Glomerular visceral epithelial cell (primary cell): ENCODE measurements around the gene TLCD5.

Source experiments
- DNase-seq: peaks from one replicate; pipeline ENCODE4 v3.0.0-alpha.2; 2016; ENCODE audit errors: extremely low spot score

TLCD5 gene

DNA sequence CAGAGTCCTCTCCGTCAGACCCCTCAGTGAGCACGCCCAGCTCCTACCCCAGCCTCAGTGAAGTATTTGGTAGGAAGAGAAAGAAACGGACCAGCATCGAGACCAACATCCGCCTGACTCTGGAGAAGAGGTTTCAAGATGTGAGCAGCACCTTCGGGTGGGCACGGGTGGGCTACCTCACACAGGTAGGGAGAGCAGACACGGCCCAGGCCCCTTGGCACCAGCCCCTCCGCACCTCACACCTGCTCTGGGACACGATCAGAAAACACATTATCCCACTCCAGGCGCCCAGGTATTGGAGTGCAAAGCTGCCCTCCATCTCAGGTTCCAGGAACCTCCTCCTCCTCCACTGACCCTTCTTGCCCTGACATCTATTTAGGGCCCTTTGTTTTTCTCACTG lies 17.6 kb upstream of the TLCD5 start:
- DNase-seq = no peak

GRCh38 chr11:120308081-120308480 lies 17.0 kb upstream of the TLCD5 start:
- no peak for DNase-seq

- DNase-seq = no peak
These were observed 14.2 kb upstream of the TLCD5 start for GRCh38 chr11:120310870-120311269.

- DNase-seq = no peak
These were observed 10.2 kb upstream of the TLCD5 start for GRCh38 chr11:120314861-120315260.

- no peak for DNase-seq
These were observed 8.0 kb upstream of the TLCD5 start for GRCh38 chr11:120316880-120317688.

GRCh38 chr11:120317689-120318480 lies 7.2 kb upstream of the TLCD5 start:
- DNase-seq = no peak

DNA sequence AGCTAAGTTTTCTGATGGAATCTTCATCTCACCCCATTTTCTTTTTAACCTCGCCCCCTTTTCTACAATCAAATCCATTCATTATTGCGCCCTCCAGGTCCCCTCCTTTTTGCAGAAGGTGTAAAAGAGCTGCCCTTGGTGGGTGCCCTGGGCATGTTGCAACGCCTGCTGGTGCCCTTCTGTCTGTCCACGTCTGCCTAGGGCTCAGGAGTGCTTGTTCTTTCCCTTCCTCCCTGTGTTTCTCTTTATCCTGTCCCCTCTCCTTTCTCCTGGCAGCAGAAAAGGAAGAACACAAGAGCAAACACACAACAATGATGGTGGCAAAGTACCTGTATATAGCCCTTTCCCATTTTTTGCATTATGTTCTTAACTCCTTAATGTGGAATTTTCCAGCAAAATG lies 6.2 kb upstream of the TLCD5 start:
- no peak for DNase-seq

GRCh38 chr11:120326228-120326627 lies 1.1 kb downstream of the TLCD5 start:
- DNase-seq = peak; percentile 39

- DNase-seq = no peak
These were observed 1.8 kb downstream of the TLCD5 start for GRCh38 chr11:120326845-120327281.

DNA sequence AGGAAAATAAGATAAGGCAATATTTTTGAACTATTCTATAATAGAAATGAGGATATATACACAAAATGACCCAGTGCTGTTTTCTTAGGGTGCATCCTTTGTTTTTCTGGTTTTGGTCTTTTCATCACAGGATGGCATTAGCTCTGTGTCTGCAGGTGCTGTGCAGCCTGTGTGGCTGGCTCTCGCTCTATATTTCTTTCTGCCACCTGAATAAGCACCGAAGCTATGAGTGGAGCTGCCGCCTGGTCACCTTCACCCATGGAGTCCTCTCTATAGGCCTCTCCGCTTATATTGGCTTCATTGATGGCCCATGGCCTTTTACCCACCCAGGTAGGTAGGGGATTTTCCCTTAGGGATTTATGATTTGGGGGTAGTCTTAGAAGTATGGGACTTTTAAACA lies 2.2 kb downstream of the TLCD5 start:
- DNase-seq = no peak

DNA sequence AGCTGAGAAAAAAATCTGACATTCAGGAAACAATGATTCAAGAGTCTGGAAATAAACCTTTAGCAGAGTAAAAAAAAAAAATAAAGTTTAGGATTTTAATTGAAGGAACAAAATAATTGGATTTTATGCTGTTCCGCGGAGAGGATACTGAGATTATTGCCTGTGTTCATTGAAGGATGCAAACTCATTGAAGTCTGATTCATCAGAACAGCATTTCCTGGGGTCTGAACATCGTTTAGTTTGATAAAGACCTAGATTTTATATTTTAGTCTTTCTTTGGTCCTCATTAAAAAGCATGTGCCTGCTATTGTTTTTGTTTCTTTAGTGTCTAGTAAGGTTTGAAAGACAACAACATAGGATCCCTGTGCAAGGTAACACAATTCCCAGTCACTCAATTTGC lies 4.5 kb downstream of the TLCD5 start:
- peak; percentile 7 for DNase-seq

GRCh38 chr11:120330045-120330444 lies 4.9 kb downstream of the TLCD5 start:
- DNase-seq = no peak

DNA sequence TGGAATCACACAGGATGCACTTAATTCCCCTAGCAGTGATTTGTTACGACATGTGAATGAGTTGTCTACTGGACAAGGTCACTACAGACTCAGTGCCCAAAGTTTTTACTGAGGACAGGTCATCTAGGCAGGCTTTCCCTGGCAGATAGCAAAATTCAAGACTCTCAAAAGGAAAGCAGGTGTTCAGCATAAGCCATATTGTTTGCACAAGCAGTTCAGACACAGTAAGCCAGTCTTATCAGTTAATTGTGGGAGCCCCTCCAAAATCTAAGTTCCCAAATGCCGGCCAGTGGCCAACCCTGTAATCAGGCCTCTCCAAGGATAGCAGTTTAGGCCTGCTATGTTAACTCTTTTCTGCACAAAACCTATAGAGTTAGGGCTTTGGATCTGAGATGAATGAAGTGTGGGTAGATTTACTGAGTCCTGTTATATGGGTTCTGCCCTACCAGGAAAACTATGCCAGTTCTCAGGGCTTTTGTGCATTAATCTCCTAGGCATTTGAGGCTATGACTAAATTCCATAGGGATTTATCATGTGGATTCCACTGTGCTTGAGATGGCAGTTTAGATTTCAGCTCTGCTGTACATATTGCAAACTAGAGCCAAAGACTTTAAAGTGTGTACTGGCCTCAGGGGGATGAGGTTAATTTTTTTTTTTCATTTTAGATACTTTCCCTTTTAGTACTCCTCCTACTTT lies 6.3 kb downstream of the TLCD5 start:
- peak; percentile 70 for DNase-seq

DNA sequence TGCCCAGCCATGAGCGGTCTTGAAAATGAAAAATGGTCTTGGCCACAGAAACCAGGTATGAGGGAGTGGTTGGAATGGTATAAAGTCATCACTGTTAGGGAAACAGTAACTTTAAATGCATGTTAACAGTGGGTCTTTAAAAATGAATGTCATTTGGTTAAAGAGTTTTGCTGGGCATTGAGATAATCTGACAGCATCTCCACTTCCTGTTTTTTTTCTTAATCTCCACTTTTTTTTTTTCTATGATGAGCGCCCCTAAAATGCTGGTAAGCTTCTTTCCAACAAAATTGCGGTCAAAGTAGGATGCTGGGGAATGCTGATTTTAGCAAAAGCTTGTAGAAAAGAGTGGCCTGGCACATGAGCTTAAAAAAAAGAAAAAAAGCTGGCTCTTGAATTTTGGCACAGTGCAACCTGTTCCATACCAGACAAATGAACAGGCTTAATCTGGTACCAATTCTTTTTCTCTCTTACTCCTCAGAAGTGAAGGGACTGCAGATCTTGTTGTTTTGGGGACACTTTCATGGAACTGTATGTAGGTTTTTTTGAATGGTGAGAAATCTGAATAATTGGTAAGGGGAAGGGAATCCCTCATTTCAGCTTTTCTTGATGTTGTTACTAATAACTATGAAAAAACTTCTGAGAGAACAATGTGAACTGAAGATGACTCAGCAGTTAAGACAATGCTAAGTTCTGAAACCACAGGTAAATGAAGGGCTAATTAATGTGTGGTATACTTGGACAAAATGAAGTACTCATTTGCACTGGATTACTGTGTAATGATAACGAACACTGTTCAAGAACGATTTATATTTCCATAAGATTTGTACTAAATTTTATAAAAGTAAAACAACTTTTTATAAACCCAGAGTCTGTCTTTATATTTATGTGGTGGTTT lies 8.0 kb downstream of the TLCD5 start:
- no peak for DNase-seq

GRCh38 chr11:120333801-120334200 lies 8.7 kb downstream of the TLCD5 start:
- no peak for DNase-seq

DNA sequence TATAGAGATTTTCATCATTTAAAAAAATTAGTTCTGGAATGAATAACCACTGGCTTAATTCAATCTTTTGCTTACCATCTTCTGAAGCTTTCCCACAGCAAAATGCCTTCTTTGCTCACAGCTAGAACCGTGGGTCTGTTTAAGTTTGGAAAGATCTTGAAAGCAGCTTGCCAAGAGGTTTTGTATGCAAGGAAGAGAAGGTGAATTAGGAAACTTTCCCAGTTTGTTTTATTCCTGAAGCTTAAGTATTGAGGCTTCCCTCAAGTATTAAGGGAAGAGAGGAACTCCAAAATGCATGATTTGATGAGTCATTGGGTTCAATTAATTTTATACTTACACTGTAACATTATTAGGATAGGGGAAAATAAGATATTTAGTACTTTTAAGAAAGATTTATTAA lies 9.2 kb downstream of the TLCD5 start:
- no peak for DNase-seq

DNA sequence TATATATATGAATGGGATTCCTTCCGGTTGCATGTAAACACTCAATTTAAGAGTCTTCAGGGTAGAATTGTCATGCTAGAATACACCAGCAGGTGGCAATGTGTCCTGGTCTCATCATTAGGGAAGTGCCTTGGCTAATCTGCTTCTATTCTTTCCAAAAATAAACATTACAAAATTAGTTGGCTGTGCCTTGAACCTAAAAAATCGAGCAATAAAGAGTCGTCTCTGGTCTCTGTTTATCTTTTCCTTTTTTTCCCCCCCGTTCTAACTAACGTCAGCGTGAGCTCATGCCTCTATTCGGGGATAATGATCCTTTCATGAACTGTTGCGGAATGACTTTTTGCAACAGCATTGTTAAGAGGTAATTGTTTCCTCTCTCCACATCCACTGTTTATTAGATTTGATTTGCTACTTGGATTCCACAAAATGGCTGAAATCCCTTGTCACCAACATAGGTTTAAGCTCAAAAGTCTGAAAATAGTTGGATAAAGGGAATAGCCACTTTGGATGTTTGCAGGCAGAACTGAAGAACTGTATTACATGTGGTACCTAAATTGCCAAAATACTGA lies 9.9 kb downstream of the TLCD5 start:
- peak; percentile 69 for DNase-seq

DNA sequence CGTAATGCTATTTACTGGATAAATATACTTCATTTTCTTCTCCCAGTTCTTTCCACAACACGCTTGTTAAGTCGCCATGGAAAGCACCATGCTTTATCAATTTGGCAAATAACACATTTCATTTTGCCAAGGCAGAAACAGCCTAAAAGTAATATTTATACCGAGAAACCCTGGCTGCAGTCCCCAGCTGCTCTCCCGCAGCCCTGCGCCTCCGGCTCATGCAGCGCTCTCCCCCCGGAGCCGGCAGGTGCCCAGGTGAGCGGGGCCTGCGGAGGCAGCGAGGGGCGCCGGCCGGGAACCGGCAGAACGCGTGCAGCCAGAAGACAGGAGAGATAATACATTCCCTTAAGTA lies 10.4 kb downstream of the TLCD5 start:
- DNase-seq = no peak

- DNase-seq = peak; percentile 95
These were observed 11.0 kb downstream of the TLCD5 start, which contains the start of gene ARHGEF12 for GRCh38 chr11:120335908-120336640. Gene ARHGEF12 (plus strand): TSS chr11:120336413. CDS start chr11:120337244, 831 bp downstream.

DNA sequence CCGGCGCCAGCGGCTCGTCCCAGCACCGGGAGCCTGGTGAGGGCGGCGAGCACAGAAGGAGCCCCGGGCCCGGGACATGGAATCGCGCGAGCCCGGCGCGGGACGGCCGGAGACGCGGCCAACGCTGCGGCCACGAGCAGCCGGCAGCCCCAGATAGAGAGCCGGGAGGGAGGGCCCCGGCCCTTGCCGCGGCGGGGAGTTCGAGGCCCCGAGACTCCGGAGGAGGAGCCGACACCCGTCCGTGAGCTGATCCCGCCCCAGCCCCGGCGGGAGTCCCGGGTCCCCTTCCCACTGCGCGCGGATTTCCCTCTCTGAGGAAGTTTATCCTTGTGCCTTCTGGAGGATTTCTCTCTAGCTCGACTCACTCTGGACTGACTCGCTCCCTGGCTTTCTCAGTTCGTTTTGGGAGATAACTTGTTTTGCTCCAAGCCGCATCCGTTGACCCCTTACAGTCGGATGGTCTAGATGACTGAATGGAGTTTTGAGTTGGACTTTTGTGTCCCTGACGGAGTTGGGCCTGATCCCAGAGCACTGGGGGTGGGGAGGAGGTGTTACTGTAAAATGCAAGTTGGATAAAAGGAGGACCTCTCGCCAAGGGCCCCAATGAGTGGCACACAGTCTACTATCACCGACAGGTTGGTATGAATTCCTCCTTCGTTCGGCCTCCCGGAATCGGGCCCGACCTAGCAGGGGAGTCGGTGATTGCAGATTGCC lies 11.7 kb downstream of the TLCD5 start:
- DNase-seq = peak; percentile 50
